Dendritic cell treated with granulocyte-macrophage colony-stimulating factor and Interleukin-4, amounts not matched to agents 40 ng/mL and 50 ng/mL, for 4 days (primary cell): ENCODE measurements around the gene ADGRL3.
"Not testable (repeated sequence)": the region's sequence is repeated elsewhere in the genome, so short reads cannot be mapped to it uniquely, and the experiment has no call there.

Source experiments
- H3K27ac Mint-ChIP-seq: one replicate; pipeline ENCODE4 v1.8.0; 2022; ENCODE audit warnings: mild to moderate bottlenecking, mixed read lengths
- H3K27me3 Mint-ChIP-seq: one replicate; pipeline ENCODE4 v1.8.0; 2022; ENCODE audit warnings: mild to moderate bottlenecking, mixed read lengths
- H3K36me3 Mint-ChIP-seq: one replicate; pipeline ENCODE4 v1.8.0; 2022; ENCODE audit warnings: low read depth, mixed read lengths
- H3K4me1 Mint-ChIP-seq: one replicate; pipeline ENCODE4 v1.8.0; 2022; ENCODE audit warnings: low read depth, mixed read lengths
- H3K4me3 Mint-ChIP-seq: one replicate; pipeline ENCODE4 v1.8.0; 2022; ENCODE audit warnings: mild to moderate bottlenecking, moderate library complexity, mixed read lengths
- H3K9me3 Mint-ChIP-seq: one replicate; pipeline ENCODE4 v1.8.0; 2022; ENCODE audit warnings: mixed read lengths
- intact Hi-C: fragments of 100-400 bp; cut with micrococcal nuclease; formaldehyde crosslinking; loops from one replicate; pipeline ENCODE4 v1.15.0; 2022

Gene ADGRL3

GRCh38 chr4:61805227-61805626, 605.1 kb downstream of the ADGRL3 start:
- Mint-ChIP-seq H3K4me1 (no peaks in the 10 kb centered on the region), H3K36me3 (no peaks in the 10 kb centered on the region), H3K4me3 (no peak overlapping the region), H3K27me3 (no peaks in the 10 kb centered on the region), H3K9me3 (no peaks in the 10 kb centered on the region), H3K27ac (no peak overlapping the region)
- intact Hi-C loops: no loop called here

- Mint-ChIP-seq H3K27ac (no peak overlapping the region), H3K36me3 (no peaks in the 10 kb centered on the region), H3K27me3 (no peaks in the 10 kb centered on the region), H3K4me3 (no peak overlapping the region), H3K4me1 (no peaks in the 10 kb centered on the region), H3K9me3 (no peaks in the 10 kb centered on the region)
- intact Hi-C loops: no loop called here
These were observed 605.9 kb downstream of the ADGRL3 start for GRCh38 chr4:61805979-61806378.

- Mint-ChIP-seq H3K9me3 (peaks cover 13% of the 10 kb centered on the region), H3K4me1 (no peaks in the 10 kb centered on the region), H3K36me3 (no peaks in the 10 kb centered on the region), H3K4me3 (no peak overlapping the region), H3K27me3 (no peaks in the 10 kb centered on the region), H3K27ac (no peak overlapping the region)
- intact Hi-C loops: no loop called here
These were observed 612.0 kb downstream of the ADGRL3 start for GRCh38 chr4:61812171-61812570.

DNA sequence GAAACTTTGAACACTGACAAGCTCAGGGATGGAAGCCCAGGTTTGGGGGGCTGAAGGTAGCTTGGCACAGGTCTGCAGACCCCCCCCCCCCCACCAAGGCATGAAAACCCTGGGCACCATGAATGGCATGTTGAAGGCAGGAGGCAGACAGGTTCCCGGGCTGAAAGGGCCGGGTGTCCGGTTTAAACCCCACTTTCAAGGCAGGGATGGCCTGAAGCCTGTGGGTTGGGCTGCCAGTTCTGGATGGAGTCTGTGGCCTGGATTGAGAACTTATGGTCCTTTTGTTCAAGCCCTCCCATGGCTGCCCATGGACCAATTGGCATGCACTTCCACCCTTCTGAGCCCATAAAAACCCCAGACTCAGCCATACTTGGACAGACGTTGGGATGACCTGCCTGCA, 616.9 kb downstream of the ADGRL3 start:
- H3K9me3 Mint-ChIP-seq: peaks cover 28% of the 10 kb centered on the region
- no peaks in the 10 kb centered on the region for H3K36me3 Mint-ChIP-seq
- no peaks in the 10 kb centered on the region for H3K4me1 Mint-ChIP-seq
- no peak overlapping the region for H3K27ac Mint-ChIP-seq
- no peak overlapping the region for H3K4me3 Mint-ChIP-seq
- intact Hi-C loops: no loop called here
- no peaks in the 10 kb centered on the region for H3K27me3 Mint-ChIP-seq

- peaks cover 28% of the 10 kb centered on the region for H3K9me3 Mint-ChIP-seq
- intact Hi-C loops: no loop called here
- H3K4me1 Mint-ChIP-seq: no peaks in the 10 kb centered on the region
- H3K27ac Mint-ChIP-seq: no peak overlapping the region
- H3K27me3 Mint-ChIP-seq: no peaks in the 10 kb centered on the region
- H3K4me3 Mint-ChIP-seq: no peak overlapping the region
- no peaks in the 10 kb centered on the region for H3K36me3 Mint-ChIP-seq
These were observed 620.0 kb downstream of the ADGRL3 start for GRCh38 chr4:61820136-61820535.

- no peak overlapping the region for H3K27ac Mint-ChIP-seq
- no peaks in the 10 kb centered on the region for H3K36me3 Mint-ChIP-seq
- H3K4me3 Mint-ChIP-seq: no peak overlapping the region
- no peaks in the 10 kb centered on the region for H3K4me1 Mint-ChIP-seq
- no peaks in the 10 kb centered on the region for H3K27me3 Mint-ChIP-seq
- intact Hi-C loops: no loop called here
- H3K9me3 Mint-ChIP-seq: no peaks in the 10 kb centered on the region
These were observed 624.3 kb downstream of the ADGRL3 start for GRCh38 chr4:61824454-61824853.

DNA sequence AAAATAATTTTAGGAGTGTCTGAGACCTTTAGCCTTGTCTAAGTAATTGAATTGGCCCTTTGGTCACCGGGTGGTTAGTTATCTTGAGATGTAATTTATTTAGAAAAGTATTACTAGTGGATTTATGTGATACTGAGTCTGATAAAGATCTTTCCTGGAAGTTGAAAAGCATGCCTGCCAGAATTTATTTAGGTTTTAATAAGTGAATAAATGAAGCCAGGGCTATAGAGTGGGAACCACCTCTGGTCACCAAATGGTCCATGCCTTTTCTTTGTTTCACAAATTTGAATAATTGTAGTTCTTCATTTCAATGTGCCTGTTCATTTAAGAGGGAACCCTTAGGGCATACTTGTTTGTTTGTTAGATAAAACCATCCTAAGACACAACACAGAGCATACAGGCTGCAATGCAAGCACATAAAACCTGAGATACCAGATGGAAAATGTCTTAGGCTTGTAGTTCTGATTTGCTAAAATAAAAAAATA, 627.8 kb downstream of the ADGRL3 start:
- intact Hi-C loops: no loop called here
- no peak overlapping the region for H3K4me3 Mint-ChIP-seq
- H3K9me3 Mint-ChIP-seq: peaks cover 2% of the 10 kb centered on the region
- no peaks in the 10 kb centered on the region for H3K27me3 Mint-ChIP-seq
- H3K4me1 Mint-ChIP-seq: no peaks in the 10 kb centered on the region
- no peak overlapping the region for H3K27ac Mint-ChIP-seq
- no peaks in the 10 kb centered on the region for H3K36me3 Mint-ChIP-seq

- peaks cover 8% of the 10 kb centered on the region for H3K9me3 Mint-ChIP-seq
- H3K27ac Mint-ChIP-seq: no peak overlapping the region
- no peaks in the 10 kb centered on the region for H3K27me3 Mint-ChIP-seq
- intact Hi-C loops: no loop called here
- no peaks in the 10 kb centered on the region for H3K36me3 Mint-ChIP-seq
- no peaks in the 10 kb centered on the region for H3K4me1 Mint-ChIP-seq
- H3K4me3 Mint-ChIP-seq: no peak overlapping the region
These were observed 628.8 kb downstream of the ADGRL3 start for GRCh38 chr4:61828960-61829359.

- H3K9me3 Mint-ChIP-seq: peaks cover 8% of the 10 kb centered on the region
These were observed 631.9 kb downstream of the ADGRL3 start for GRCh38 chr4:61831987-61832386.

DNA sequence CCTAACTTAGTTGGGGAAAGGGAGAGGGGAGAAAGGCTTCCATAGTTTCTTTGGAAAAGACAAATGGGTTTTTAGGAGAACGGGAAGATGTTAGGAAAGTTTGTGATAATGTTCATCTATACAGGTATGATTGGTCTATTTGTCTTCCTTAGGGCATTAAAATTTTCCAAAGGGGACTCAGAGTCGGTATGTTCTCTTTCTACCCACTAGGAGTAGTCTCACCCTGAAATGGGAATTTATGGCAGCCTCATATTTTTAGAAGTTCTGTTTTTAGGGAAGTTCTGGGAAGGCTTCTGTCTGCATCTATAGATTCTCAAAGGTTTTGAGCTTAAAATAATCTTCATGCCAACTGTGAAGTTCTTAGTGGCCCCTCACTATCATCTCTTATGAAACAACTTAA, 637.3 kb downstream of the ADGRL3 start:
- intact Hi-C loops: no loop called here
- H3K36me3 Mint-ChIP-seq: no peaks in the 10 kb centered on the region
- H3K9me3 Mint-ChIP-seq: peaks cover 8% of the 10 kb centered on the region
- no peak overlapping the region for H3K27ac Mint-ChIP-seq
- no peaks in the 10 kb centered on the region for H3K27me3 Mint-ChIP-seq
- H3K4me1 Mint-ChIP-seq: no peaks in the 10 kb centered on the region
- no peak overlapping the region for H3K4me3 Mint-ChIP-seq

More at GRCh38 chr4:61831987-61832386, 631.9 kb downstream of the ADGRL3 start:
- no peak overlapping the region for H3K27ac Mint-ChIP-seq
- H3K27me3 Mint-ChIP-seq: no peaks in the 10 kb centered on the region
- H3K4me3 Mint-ChIP-seq: no peak overlapping the region
- no peaks in the 10 kb centered on the region for H3K36me3 Mint-ChIP-seq
- H3K4me1 Mint-ChIP-seq: no peaks in the 10 kb centered on the region
- intact Hi-C loops: no loop called here

DNA sequence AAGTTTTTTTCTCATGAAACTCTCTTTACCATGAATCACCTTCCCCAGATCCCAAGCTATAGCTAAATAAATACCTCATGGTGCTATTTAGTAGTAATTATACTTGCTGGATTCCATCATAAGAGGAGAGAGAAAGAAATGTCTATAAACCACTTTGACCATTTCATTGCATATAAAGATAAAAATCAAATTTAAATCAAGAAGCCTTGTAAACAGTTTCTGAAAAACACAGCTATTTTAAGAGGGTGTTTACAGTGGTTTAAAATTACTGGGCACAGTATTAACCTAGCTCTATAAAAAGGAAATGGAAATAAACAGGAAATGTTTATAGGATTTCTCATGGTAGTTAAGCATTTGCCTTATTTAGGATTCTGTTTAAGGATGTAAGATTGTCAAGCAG, 637.9 kb downstream of the ADGRL3 start:
- intact Hi-C loops: no loop called here
- Mint-ChIP-seq H3K4me3 (no peak overlapping the region), H3K27me3 (no peaks in the 10 kb centered on the region), H3K4me1 (no peaks in the 10 kb centered on the region), H3K36me3 (no peaks in the 10 kb centered on the region), H3K27ac (no peak overlapping the region), H3K9me3 (peaks cover 5% of the 10 kb centered on the region)

DNA sequence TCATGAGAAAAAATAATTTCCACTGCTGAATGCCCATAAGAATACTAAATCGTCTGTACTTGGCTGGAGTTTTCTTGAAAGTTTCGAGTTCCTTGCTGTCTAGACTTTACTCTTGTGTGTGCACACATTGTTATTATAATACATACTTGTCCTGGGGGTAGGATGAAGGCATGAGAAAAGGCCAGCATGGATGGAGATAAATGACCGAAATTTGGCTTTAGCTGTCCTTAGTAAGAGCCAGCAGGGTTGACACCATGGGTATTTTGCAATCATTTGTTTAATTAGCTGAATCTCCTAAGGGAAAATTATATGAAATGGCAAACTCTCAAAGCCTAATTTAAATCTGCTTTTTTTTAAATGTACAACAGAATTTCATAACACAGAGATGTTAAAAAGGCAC, 641.6 kb downstream of the ADGRL3 start:
- no peaks in the 10 kb centered on the region for H3K9me3 Mint-ChIP-seq
- intact Hi-C loops: no loop called here
- H3K36me3 Mint-ChIP-seq: no peaks in the 10 kb centered on the region
- H3K4me1 Mint-ChIP-seq: no peaks in the 10 kb centered on the region
- no peak overlapping the region for H3K4me3 Mint-ChIP-seq
- H3K27me3 Mint-ChIP-seq: no peaks in the 10 kb centered on the region
- no peak overlapping the region for H3K27ac Mint-ChIP-seq

DNA sequence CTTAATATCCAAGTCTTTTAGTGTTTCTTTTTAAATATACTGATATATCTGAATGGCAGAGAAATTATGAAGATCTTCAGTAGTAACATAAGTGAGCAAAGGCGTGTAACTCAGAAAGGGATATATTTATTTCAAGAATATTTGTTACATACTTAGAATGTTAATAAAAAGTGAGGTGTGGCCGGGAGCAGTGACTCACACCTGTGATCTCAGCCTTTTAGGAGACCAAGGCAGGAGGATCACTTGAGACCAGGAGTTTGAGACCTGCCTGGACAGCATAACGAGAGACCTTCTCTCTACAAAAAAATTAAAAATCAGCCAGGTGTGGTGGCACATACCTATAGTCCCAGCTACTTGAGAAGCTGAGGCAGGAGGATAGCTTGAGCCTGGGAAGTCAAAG, 651.0 kb downstream of the ADGRL3 start:
- intact Hi-C loops: no loop called here
- no peaks in the 10 kb centered on the region for H3K27me3 Mint-ChIP-seq
- H3K27ac Mint-ChIP-seq: no peak overlapping the region
- H3K9me3 Mint-ChIP-seq: no peaks in the 10 kb centered on the region
- no peaks in the 10 kb centered on the region for H3K4me1 Mint-ChIP-seq
- H3K36me3 Mint-ChIP-seq: no peaks in the 10 kb centered on the region
- no peak overlapping the region for H3K4me3 Mint-ChIP-seq

DNA sequence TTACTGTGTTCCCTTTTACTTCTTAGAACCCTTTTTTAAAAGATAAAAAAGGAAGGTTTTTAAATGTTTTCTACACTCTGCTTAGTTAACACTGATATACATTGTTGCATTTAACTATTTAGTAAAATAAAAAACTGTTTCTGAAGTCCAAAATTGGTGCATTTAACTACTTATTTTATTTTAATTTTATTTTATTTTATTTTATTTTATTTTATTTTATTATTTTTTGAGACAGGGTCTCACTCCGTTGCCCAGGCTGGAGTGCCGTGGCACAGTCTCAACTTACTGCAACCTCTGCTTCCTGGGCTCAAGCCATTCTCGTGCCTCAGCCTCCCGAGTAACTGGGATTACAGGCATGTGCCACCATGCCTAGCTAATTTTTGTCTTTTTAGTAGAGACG, 652.0 kb downstream of the ADGRL3 start:
- H3K27me3 Mint-ChIP-seq, H3K4me1 Mint-ChIP-seq, H3K9me3 Mint-ChIP-seq, H3K4me3 Mint-ChIP-seq, H3K27ac Mint-ChIP-seq, intact Hi-C loops, H3K36me3 Mint-ChIP-seq: not testable (repeated sequence)

DNA sequence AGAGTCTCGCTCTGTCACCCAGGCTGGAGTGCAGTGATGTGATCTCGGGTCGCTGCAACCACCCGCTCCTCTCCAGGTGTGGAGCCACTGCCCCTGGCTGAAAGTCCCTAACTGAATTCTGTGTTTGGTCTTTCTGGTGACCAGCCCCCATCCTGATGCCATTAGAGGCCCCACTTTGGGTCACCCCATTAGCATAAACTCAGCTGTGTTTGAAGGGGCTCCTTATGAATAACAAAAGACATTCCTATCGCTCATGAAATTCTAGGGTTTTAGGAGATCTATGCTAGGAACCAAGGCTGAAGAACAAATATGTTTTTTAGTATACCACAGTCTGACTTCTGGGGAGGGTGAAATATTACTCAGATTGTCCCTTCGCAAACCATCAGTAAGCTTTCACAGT, 652.9 kb downstream of the ADGRL3 start:
- Mint-ChIP-seq H3K27me3 (no peaks in the 10 kb centered on the region), H3K36me3 (no peaks in the 10 kb centered on the region), H3K27ac (no peak overlapping the region), H3K4me1 (no peaks in the 10 kb centered on the region), H3K4me3 (no peak overlapping the region), H3K9me3 (no peaks in the 10 kb centered on the region)
- intact Hi-C loops: no loop called here
